Upper lobe of right lung (tissue), 1 donor: Measurements from ENCODE around the gene GPC1. TPM values are rescaled to one million over a fixed set of nuclear protein-coding genes. Genes with fewer than 3 reads are reported as not detected.

Experiments used
- ATAC-seq: fragments of 200-7000 bp; cut with Tn5 transposase; one replicate; pipeline ENCODE4 v1.9.1; 2020; ENCODE audit warnings: mild to moderate bottlenecking, moderate library complexity
- DNase-seq: peaks from one replicate; pipeline ENCODE4 v3.0.0-alpha.2; 2020
- H3K27ac ChIP-seq: fragments of 200-600 bp; one replicate; pipeline ENCODE4 v1.8.0; 2022
- H3K27me3 ChIP-seq: fragments of 200-600 bp; one replicate; pipeline ENCODE4 v1.8.0; 2022; ENCODE audit warnings: mild to moderate bottlenecking
- H3K36me3 ChIP-seq: fragments of 200-600 bp; one replicate; pipeline ENCODE4 v1.8.0; 2022
- H3K4me1 ChIP-seq: fragments of 200-600 bp; one replicate; pipeline ENCODE4 v1.8.0; 2022
- H3K4me3 ChIP-seq: fragments of 200-600 bp; one replicate; pipeline ENCODE4 v1.8.0; 2022; ENCODE audit warnings: mild to moderate bottlenecking
- H3K9me3 ChIP-seq: fragments of 200-600 bp; one replicate; pipeline ENCODE4 v1.8.0; 2022
- CTCF ChIP-seq: fragments of 200-600 bp; IDR thresholded peaks from one replicate; pipeline ENCODE4 v1.8.0; 2022; ENCODE audit warnings: antibody characterized with exemption
- intact Hi-C: fragments of 100-400 bp; cut with DNase I; formaldehyde crosslinking; loops from one replicate; pipeline ENCODE4 v1.11.0; 2022
- total RNA-seq: library from RNA; stranded (reverse); fragmentation: NEBNext Ultra II Directional; extraction: Animal tissue kit (Norgen Biotek cat#: 25700); gene quantifications from one replicate; pipeline ENCODE4 v1.2.1, GENCODE V29; 2021
- donor health status: DM: no; HTN: yes; CAD: no; lungs with severe emphysema.

GPC1 gene
- total RNA-seq, 1 donor from 2014 or later, result 24.8 TPM

GRCh38 chr2:240450532-240451107 lies 15.2 kb downstream of the GPC1 start:
- intact Hi-C loops, result no loop called here
- no peak for ATAC-seq
- H3K4me1 ChIP-seq, result peaks cover 11% of the 10 kb centered on the region
- no peaks in the 10 kb centered on the region for H3K36me3 ChIP-seq
- H3K27ac ChIP-seq, result no peak overlapping the region
- TF ChIP-seq CTCF, result no peak
- H3K9me3 ChIP-seq, result no peaks in the 10 kb centered on the region
- DNase-seq, result no peak
- peaks cover 25% of the 10 kb centered on the region for H3K27me3 ChIP-seq
- H3K4me3 ChIP-seq, result no peak overlapping the region

GRCh38 chr2:240451108-240451611 lies 15.7 kb downstream of the GPC1 start:
- peaks cover 25% of the 10 kb centered on the region for H3K27me3 ChIP-seq
- no peak overlapping the region for H3K4me3 ChIP-seq
- H3K4me1 ChIP-seq, result peaks cover 11% of the 10 kb centered on the region
- DNase-seq, result no peak
- no peaks in the 10 kb centered on the region for H3K9me3 ChIP-seq
- no peak for ATAC-seq
- no peak for TF ChIP-seq CTCF
- no peaks in the 10 kb centered on the region for H3K36me3 ChIP-seq
- intact Hi-C loops, result no loop called here
- H3K27ac ChIP-seq, result no peak overlapping the region

- no peaks in the 10 kb centered on the region for H3K9me3 ChIP-seq
- intact Hi-C loops, result no loop called here
- H3K36me3 ChIP-seq, result no peaks in the 10 kb centered on the region
- DNase-seq (no peak), ATAC-seq (no peak)
- H3K27ac ChIP-seq, result no peak overlapping the region
- H3K27me3 ChIP-seq, result peaks cover 31% of the 10 kb centered on the region
- H3K4me3 ChIP-seq, result peak overlapping the region; percentile 45
- H3K4me1 ChIP-seq, result peaks cover 11% of the 10 kb centered on the region
- no peak for TF ChIP-seq CTCF
Measured at GRCh38 chr2:240451791-240452461, 16.5 kb downstream of the GPC1 start.

- Histone ChIP-seq H3K4me1 (peaks cover 11% of the 10 kb centered on the region), H3K27ac (no peak overlapping the region), H3K36me3 (no peaks in the 10 kb centered on the region), H3K27me3 (peaks cover 31% of the 10 kb centered on the region), H3K4me3 (peak overlapping the region; percentile 49), H3K9me3 (no peaks in the 10 kb centered on the region)
- no peak for TF ChIP-seq CTCF
- intact Hi-C loops, result no loop called here
- ATAC-seq (peak; percentile 79), DNase-seq (peak; percentile 86)
Measured at GRCh38 chr2:240452462-240453256, 17.2 kb downstream of the GPC1 start.

- H3K9me3 ChIP-seq, result no peaks in the 10 kb centered on the region
- intact Hi-C loops, result no loop called here
- no peak for ATAC-seq
- H3K36me3 ChIP-seq, result no peaks in the 10 kb centered on the region
- H3K27ac ChIP-seq, result no peak overlapping the region
- peaks cover 11% of the 10 kb centered on the region for H3K4me1 ChIP-seq
- H3K27me3 ChIP-seq, result peaks cover 31% of the 10 kb centered on the region
- no peak for DNase-seq
- no peak overlapping the region for H3K4me3 ChIP-seq
- TF ChIP-seq CTCF, result no peak
Measured at GRCh38 chr2:240453461-240454105, 18.1 kb downstream of the GPC1 start.
